22Rv1 (cell line): ENCODE results near the gene SOX5.

Source experiments
- ZFX ChIP-seq: fragments of 450-650 bp; IDR thresholded peaks from 2 replicates; pipeline ENCODE4 v1.6.1; 2017; ENCODE audit warnings: antibody characterized with exemption, borderline replicate concordance
- TF ChIP-seq, protein P1 (sequence below): fragments of 450-650 bp; IDR thresholded peaks from 2 replicates; pipeline ENCODE4 v1.5.1; 2017; ENCODE audit warnings: mild to moderate bottlenecking

- TF ChIP-seq, protein P1, sequence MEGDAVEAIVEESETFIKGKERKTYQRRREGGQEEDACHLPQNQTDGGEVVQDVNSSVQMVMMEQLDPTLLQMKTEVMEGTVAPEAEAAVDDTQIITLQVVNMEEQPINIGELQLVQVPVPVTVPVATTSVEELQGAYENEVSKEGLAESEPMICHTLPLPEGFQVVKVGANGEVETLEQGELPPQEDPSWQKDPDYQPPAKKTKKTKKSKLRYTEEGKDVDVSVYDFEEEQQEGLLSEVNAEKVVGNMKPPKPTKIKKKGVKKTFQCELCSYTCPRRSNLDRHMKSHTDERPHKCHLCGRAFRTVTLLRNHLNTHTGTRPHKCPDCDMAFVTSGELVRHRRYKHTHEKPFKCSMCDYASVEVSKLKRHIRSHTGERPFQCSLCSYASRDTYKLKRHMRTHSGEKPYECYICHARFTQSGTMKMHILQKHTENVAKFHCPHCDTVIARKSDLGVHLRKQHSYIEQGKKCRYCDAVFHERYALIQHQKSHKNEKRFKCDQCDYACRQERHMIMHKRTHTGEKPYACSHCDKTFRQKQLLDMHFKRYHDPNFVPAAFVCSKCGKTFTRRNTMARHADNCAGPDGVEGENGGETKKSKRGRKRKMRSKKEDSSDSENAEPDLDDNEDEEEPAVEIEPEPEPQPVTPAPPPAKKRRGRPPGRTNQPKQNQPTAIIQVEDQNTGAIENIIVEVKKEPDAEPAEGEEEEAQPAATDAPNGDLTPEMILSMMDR: no peak
- no peak for TF ChIP-seq ZFX
Measured at GRCh38 chr12:23576372-23576771, 373.1 kb downstream of the SOX5 start.
